ENCODE measurements around the gene CLOCK. TPM values are rescaled to one million over a fixed set of nuclear protein-coding genes. Genes with fewer than 3 reads are reported as not detected.

The CLOCK gene
- total RNA-seq, 4 donors from 2014 or later: 24.5 to 42.6 (median 34.8) TPM

- WGBS: 93% methylated on average over 2 of the region's 2 CpGs
- no peak for DNase-seq (ENCODE audit: extremely low spot score)
- Histone ChIP-seq H3K9me3 (no peaks in the 10 kb centered on the region), H3K4me3 (no peak overlapping the region), H3K4me1 (peaks cover 0 to 12% (median 9%) of the 10 kb centered on the region in 4 donors), H3K27ac (replicated peaks in 1 of 4) (no peak overlapping the region), H3K36me3 (peaks cover 0 to 73% (median 53%) of the 10 kb centered on the region in 4 donors), H3K27me3 (no peaks in the 10 kb centered on the region)
- intact Hi-C loops (cut with DNase I): loop anchor here (10.0 kb wide), 1 partner anchor 94 kb away; the partner anchor contains the start of gene SRD5A3
- TF ChIP-seq POLR2AphosphoS5 (IDR thresholded peaks at IDR 0.05) (no peak), EP300 (IDR thresholded peaks at IDR 0.05) (no peak), POLR2A (IDR thresholded peaks at IDR 0.05; ENCODE audit: low read depth) (no peak), CTCF (IDR thresholded peaks at IDR 0.05) (no peak)
Observed at GRCh38 chr4:55438314-55438713, 108.4 kb downstream of the CLOCK start.

- Histone ChIP-seq H3K9me3 (no peaks in the 10 kb centered on the region), H3K4me1 (peaks cover 0 to 12% (median 9%) of the 10 kb centered on the region in 4 donors), H3K36me3 (peaks cover 0 to 73% (median 53%) of the 10 kb centered on the region in 4 donors), H3K27me3 (no peaks in the 10 kb centered on the region), H3K27ac (replicated peaks in 1 of 4) (no peak overlapping the region), H3K4me3 (no peak overlapping the region)
- 81% methylated on average over 3 of the region's 3 CpGs for WGBS
- intact Hi-C loops (cut with DNase I): loop anchor here (10.0 kb wide), 1 partner anchor 93 kb away; the partner anchor contains the start of gene SRD5A3
- no peak for DNase-seq (ENCODE audit: extremely low spot score)
- no peak for TF ChIP-seq CTCF (IDR thresholded peaks at IDR 0.05)
- TF ChIP-seq POLR2AphosphoS5 (IDR thresholded peaks at IDR 0.05): no peak
- TF ChIP-seq EP300 (IDR thresholded peaks at IDR 0.05): no peak
- TF ChIP-seq POLR2A (IDR thresholded peaks at IDR 0.05; ENCODE audit: low read depth): no peak
Observed at GRCh38 chr4:55437823-55438222, 108.9 kb downstream of the CLOCK start.

GRCh38 chr4:55437356-55437796 is 109.3 kb downstream of the CLOCK start:
- WGBS: 74% methylated on average over 5 of the region's 5 CpGs
- intact Hi-C loops (cut with DNase I): loop anchor here (10.0 kb wide), 1 partner anchor 93 kb away; the partner anchor contains the start of gene SRD5A3

GRCh38 chr4:55435141-55435841 is 111.4 kb downstream of the CLOCK start:
- peak in 2 of 3 experiments; percentile 22 to 35 for TF ChIP-seq CTCF (IDR thresholded peaks at IDR 0.05)
- TF ChIP-seq POLR2A (IDR thresholded peaks at IDR 0.05; ENCODE audit: low read depth): no peak
- peak in 1 of 2 donors; percentile 9 for TF ChIP-seq POLR2AphosphoS5 (IDR thresholded peaks at IDR 0.05)
- TF ChIP-seq EP300 (IDR thresholded peaks at IDR 0.05): no peak
- Histone ChIP-seq H3K36me3 (peaks cover under 1 to 68% (median 52%) of the 10 kb centered on the region in 4 donors), H3K4me3 (no peak overlapping the region), H3K9me3 (no peaks in the 10 kb centered on the region), H3K4me1 (peaks cover 0 to 12% (median 9%) of the 10 kb centered on the region in 4 donors), H3K27ac (replicated peaks in 1 of 4) (peak overlapping the region in 2 of 4 donors; percentile 40 to 51), H3K27me3 (no peaks in the 10 kb centered on the region)
- DNase-seq (ENCODE audit: extremely low spot score): no peak
- 42% methylated on average over 3 of the region's 3 CpGs for WGBS
- intact Hi-C loops (cut with DNase I): loop anchor here (10.0 kb wide), 1 partner anchor 90 kb away; the partner anchor contains the start of gene SRD5A3

More at GRCh38 chr4:55437356-55437796, 109.3 kb downstream of the CLOCK start:
- H3K27ac ChIP-seq (replicated peaks in 1 of 4): no peak overlapping the region
- H3K36me3 ChIP-seq: peaks cover 0 to 72% (median 52%) of the 10 kb centered on the region in 4 donors
- no peaks in the 10 kb centered on the region for H3K27me3 ChIP-seq
- no peak for TF ChIP-seq CTCF (IDR thresholded peaks at IDR 0.05)
- no peaks in the 10 kb centered on the region for H3K9me3 ChIP-seq
- no peak overlapping the region for H3K4me3 ChIP-seq
- peaks cover 0 to 12% (median 9%) of the 10 kb centered on the region in 4 donors for H3K4me1 ChIP-seq
- no peak for DNase-seq (ENCODE audit: extremely low spot score)

Measured in esophagus muscularis mucosa (tissue), 4 donors.